ENCODE measurements around the gene ACSL6. TPM values are rescaled to one million over a fixed set of nuclear protein-coding genes. Genes with fewer than 3 reads are reported as not detected.

Gene ACSL6
- total and polyA plus RNA-seq, 2 donors from 2014 or later: 1.4 to 2.1 TPM

DNA sequence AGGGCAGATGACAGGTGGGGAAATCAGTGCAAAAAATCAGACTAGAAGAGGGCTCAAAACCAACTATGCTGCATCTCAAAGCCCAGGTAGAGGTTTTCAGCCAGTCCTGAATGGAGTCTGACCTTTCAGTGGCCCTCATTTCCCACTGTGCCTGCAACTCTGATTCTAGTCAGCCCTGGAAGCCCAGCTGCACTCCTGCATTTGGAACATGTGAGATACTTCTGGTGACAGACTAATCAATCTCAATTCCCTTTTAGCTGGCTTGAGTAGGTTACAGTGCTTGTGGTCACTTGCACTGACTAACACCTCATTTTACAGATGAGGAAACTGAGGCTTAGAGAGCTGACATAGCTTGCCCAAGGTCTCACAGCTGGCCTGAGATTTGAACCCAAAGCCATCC is 7.9 kb upstream of the ACSL6 start:
- Histone ChIP-seq H3K36me3 (ENCODE audit: control insufficient read depth in 2 of 3, insufficient read depth in 3 of 3, low read length in 3 of 3) (no peaks in the 10 kb centered on the region), H3K4me3 (ENCODE audit: low read length in 3 of 3) (no peak overlapping the region), H3K9ac (ENCODE audit: low read length in 3 of 3) (no peak overlapping the region), H3K4me1 (ENCODE audit: control insufficient read depth in 2 of 3, insufficient read depth in 2 of 3, low read depth in 1 of 3, low read length in 3 of 3) (no peaks in the 10 kb centered on the region), H3K27ac (ENCODE audit: low read depth in 2 of 2, low read length in 2 of 2) (no peak overlapping the region), H3K9me3 (ENCODE audit: control insufficient read depth in 2 of 3, insufficient read depth in 1 of 3, low read length in 3 of 3) (no peaks in the 10 kb centered on the region), H3K27me3 (ENCODE audit: control insufficient read depth, insufficient read depth, low read length) (no peaks in the 10 kb centered on the region)
- DNase-seq (no peak), FAIRE-seq (no peak)
- TF ChIP-seq, protein P1, sequence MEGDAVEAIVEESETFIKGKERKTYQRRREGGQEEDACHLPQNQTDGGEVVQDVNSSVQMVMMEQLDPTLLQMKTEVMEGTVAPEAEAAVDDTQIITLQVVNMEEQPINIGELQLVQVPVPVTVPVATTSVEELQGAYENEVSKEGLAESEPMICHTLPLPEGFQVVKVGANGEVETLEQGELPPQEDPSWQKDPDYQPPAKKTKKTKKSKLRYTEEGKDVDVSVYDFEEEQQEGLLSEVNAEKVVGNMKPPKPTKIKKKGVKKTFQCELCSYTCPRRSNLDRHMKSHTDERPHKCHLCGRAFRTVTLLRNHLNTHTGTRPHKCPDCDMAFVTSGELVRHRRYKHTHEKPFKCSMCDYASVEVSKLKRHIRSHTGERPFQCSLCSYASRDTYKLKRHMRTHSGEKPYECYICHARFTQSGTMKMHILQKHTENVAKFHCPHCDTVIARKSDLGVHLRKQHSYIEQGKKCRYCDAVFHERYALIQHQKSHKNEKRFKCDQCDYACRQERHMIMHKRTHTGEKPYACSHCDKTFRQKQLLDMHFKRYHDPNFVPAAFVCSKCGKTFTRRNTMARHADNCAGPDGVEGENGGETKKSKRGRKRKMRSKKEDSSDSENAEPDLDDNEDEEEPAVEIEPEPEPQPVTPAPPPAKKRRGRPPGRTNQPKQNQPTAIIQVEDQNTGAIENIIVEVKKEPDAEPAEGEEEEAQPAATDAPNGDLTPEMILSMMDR (IDR thresholded peaks at IDR 0.05; ENCODE audit: borderline replicate concordance, extremely low read depth, insufficient read depth): no peak
- intact Hi-C loops (cut with DNase I): no loop called here

DNA sequence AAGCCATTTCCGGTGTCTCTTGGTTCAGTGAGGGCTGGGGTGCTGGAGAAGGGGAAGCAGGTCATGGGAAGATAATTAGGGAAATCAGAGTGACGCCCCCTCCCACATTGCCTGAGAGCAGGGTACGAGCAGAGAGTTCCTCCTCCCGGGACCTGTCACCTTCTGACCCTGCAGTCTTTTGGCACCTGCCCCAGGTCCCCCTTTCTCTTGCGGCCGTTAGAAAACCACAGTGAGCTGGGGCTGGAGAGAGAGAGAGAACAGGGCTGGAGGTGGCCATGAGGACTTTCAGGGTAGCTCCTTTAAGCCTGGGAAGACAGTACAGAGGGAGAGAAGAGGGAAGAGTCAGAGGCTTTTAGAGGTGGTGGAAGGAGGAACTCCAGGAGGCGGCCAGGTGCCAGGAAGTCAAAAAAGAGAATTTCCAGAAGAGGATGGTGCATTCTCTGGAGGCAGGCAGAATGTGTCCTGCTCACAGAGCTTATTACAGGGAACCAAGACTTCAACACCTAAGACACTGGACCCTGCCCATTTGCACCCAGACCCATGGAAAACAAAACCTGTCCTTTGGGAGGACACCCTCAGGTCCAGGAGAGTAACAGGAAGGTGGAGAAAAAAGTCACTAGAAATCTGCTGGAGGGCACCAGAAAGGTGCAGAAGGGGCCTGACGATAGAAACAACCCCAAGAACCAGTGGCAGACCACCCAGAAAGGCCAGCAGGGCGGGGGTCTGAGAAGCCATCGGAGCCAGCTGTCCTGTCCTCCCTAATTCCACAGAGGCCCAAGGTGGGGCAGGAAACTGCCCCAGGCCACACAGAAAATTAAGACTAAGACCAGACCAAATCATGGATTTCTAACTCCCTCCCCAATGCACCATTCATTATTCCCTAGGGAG is 6.5 kb upstream of the ACSL6 start:
- Histone ChIP-seq H3K27ac (ENCODE audit: low read depth in 2 of 2, low read length in 2 of 2) (no peak overlapping the region), H3K4me1 (ENCODE audit: control insufficient read depth in 2 of 3, insufficient read depth in 2 of 3, low read depth in 1 of 3, low read length in 3 of 3) (no peaks in the 10 kb centered on the region), H3K9me3 (ENCODE audit: control insufficient read depth in 2 of 3, insufficient read depth in 1 of 3, low read length in 3 of 3) (no peaks in the 10 kb centered on the region), H3K27me3 (ENCODE audit: control insufficient read depth, insufficient read depth, low read length) (no peaks in the 10 kb centered on the region), H3K4me3 (ENCODE audit: low read length in 3 of 3) (no peak overlapping the region), H3K36me3 (ENCODE audit: control insufficient read depth in 2 of 3, insufficient read depth in 3 of 3, low read length in 3 of 3) (no peaks in the 10 kb centered on the region), H3K9ac (ENCODE audit: low read length in 3 of 3) (no peak overlapping the region)
- intact Hi-C loops (cut with DNase I): no loop called here
- TF ChIP-seq, protein P1 (IDR thresholded peaks at IDR 0.05; ENCODE audit: borderline replicate concordance, extremely low read depth, insufficient read depth): no peak
- DNase-seq: peak in 1 of 5 donors; percentile 23
- no peak for FAIRE-seq

DNA sequence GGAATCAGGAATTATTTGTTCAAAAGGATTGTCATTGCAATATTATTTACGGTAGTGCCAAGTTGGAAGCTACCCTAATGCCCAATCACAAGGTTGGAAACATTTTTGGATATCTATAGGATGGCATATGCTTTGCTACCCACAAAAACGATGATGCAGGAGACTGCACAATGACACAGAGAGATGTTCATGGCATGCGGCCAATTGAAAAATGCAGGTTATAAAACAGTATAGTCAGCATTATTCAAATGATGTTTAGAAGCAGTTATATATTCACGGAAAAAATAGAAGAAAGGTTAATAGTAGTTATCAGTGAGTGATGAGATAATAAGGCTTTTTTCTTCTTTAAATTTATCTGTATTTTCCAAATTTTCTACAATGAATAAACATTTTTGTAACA is 5.9 kb upstream of the ACSL6 start:
- TF ChIP-seq, protein P1 (IDR thresholded peaks at IDR 0.05; ENCODE audit: borderline replicate concordance, extremely low read depth, insufficient read depth): no peak
- FAIRE-seq: no peak
- no peak overlapping the region for H3K4me3 ChIP-seq (ENCODE audit: low read length in 3 of 3)
- H3K9me3 ChIP-seq (ENCODE audit: control insufficient read depth in 2 of 3, insufficient read depth in 1 of 3, low read length in 3 of 3): no peaks in the 10 kb centered on the region
- H3K36me3 ChIP-seq (ENCODE audit: control insufficient read depth in 2 of 3, insufficient read depth in 3 of 3, low read length in 3 of 3): no peaks in the 10 kb centered on the region
- intact Hi-C loops (cut with DNase I): no loop called here
- no peak overlapping the region for H3K27ac ChIP-seq (ENCODE audit: low read depth in 2 of 2, low read length in 2 of 2)
- H3K9ac ChIP-seq (ENCODE audit: low read length in 3 of 3): no peak overlapping the region
- H3K4me1 ChIP-seq (ENCODE audit: control insufficient read depth in 2 of 3, insufficient read depth in 2 of 3, low read depth in 1 of 3, low read length in 3 of 3): no peaks in the 10 kb centered on the region
- no peaks in the 10 kb centered on the region for H3K27me3 ChIP-seq (ENCODE audit: control insufficient read depth, insufficient read depth, low read length)
- DNase-seq: no peak
